ENCODE data around the gene ZMYND8. TPM values are rescaled to one million over a fixed set of nuclear protein-coding genes. Genes with fewer than 3 reads are reported as not detected.

Gene ZMYND8
- total RNA-seq, 2 experiments from 2014 or later: 30.3 to 33.0 TPM

- no peak overlapping the region for H3K27ac Mint-ChIP-seq
- no peaks in the 10 kb centered on the region for H3K27me3 Mint-ChIP-seq (ENCODE audit: low read depth)
- H3K4me1 Mint-ChIP-seq (ENCODE audit: low read depth): peaks cover 67% of the 10 kb centered on the region
- H3K36me3 Mint-ChIP-seq (ENCODE audit: low read depth): peaks cover 24% of the 10 kb centered on the region
- no peak for DNase-seq
- no peak overlapping the region for H3K4me3 Mint-ChIP-seq
- H3K9me3 Mint-ChIP-seq: no peaks in the 10 kb centered on the region
- CTCF ChIA-PET: interaction anchor here (0.7 to 1.3 kb wide), 3 partner anchors 19 to 115 kb away, joined by 3 to 4 read pairs (median 3); no protein-coding TSS in a partner anchor
- intact Hi-C loops (cut with micrococcal nuclease): no loop called here
Observed at GRCh38 chr20:47334022-47334551, 22.4 kb downstream of the ZMYND8 start.

GRCh38 chr20:47332381-47333206 is 23.9 kb downstream of the ZMYND8 start:
- H3K27ac Mint-ChIP-seq: no peak overlapping the region
- H3K4me3 Mint-ChIP-seq: no peak overlapping the region
- CTCF ChIA-PET: interaction anchor here (1.3 kb wide), 2 partner anchors 20 to 60 kb away, joined by 3 to 4 read pairs; no protein-coding TSS in a partner anchor
- H3K9me3 Mint-ChIP-seq: no peaks in the 10 kb centered on the region
- intact Hi-C loops (cut with micrococcal nuclease): no loop called here
- no peak for DNase-seq
- H3K27me3 Mint-ChIP-seq (ENCODE audit: low read depth): no peaks in the 10 kb centered on the region
- peaks cover 25% of the 10 kb centered on the region for H3K36me3 Mint-ChIP-seq (ENCODE audit: low read depth)
- peaks cover 64% of the 10 kb centered on the region for H3K4me1 Mint-ChIP-seq (ENCODE audit: low read depth)

GRCh38 chr20:47330933-47331708 is 25.4 kb downstream of the ZMYND8 start:
- Mint-ChIP-seq H3K4me3 (no peak overlapping the region), H3K27me3 (ENCODE audit: low read depth) (no peaks in the 10 kb centered on the region), H3K36me3 (ENCODE audit: low read depth) (peaks cover 26% of the 10 kb centered on the region), H3K27ac (no peak overlapping the region), H3K9me3 (no peaks in the 10 kb centered on the region), H3K4me1 (ENCODE audit: low read depth) (peaks cover 59% of the 10 kb centered on the region)
- CTCF ChIA-PET: interaction anchor here (0.6 kb wide), 1 partner anchor 205 kb away, joined by 3 read pairs; no protein-coding TSS in a partner anchor
- intact Hi-C loops (cut with micrococcal nuclease): no loop called here
- DNase-seq: no peak

- H3K4me3 Mint-ChIP-seq: no peak overlapping the region
- H3K9me3 Mint-ChIP-seq: no peaks in the 10 kb centered on the region
- H3K36me3 Mint-ChIP-seq (ENCODE audit: low read depth): peaks cover 30% of the 10 kb centered on the region
- CTCF ChIA-PET: interaction anchor here (0.6 to 1.5 kb wide), 5 partner anchors 54 to 1294 kb away, joined by 3 to 5 read pairs (median 3); no protein-coding TSS in a partner anchor
- H3K27ac Mint-ChIP-seq: no peak overlapping the region
- peaks cover 55% of the 10 kb centered on the region for H3K4me1 Mint-ChIP-seq (ENCODE audit: low read depth)
- no peak for DNase-seq
- intact Hi-C loops (cut with micrococcal nuclease): no loop called here
- H3K27me3 Mint-ChIP-seq (ENCODE audit: low read depth): no peaks in the 10 kb centered on the region
Observed at GRCh38 chr20:47330071-47330470, 26.4 kb downstream of the ZMYND8 start.

GRCh38 chr20:47328129-47328528 is 28.4 kb downstream of the ZMYND8 start:
- Mint-ChIP-seq H3K27ac (no peak overlapping the region), H3K36me3 (ENCODE audit: low read depth) (peaks cover 28% of the 10 kb centered on the region), H3K9me3 (no peaks in the 10 kb centered on the region), H3K27me3 (ENCODE audit: low read depth) (no peaks in the 10 kb centered on the region), H3K4me3 (no peak overlapping the region), H3K4me1 (ENCODE audit: low read depth) (peaks cover 56% of the 10 kb centered on the region)
- intact Hi-C loops (cut with micrococcal nuclease): no loop called here
- CTCF ChIA-PET: no interaction called here
- DNase-seq: no peak

GRCh38 chr20:47327711-47328110 is 28.8 kb downstream of the ZMYND8 start:
- Mint-ChIP-seq H3K4me1 (ENCODE audit: low read depth) (peaks cover 55% of the 10 kb centered on the region), H3K4me3 (no peak overlapping the region), H3K9me3 (no peaks in the 10 kb centered on the region), H3K27me3 (ENCODE audit: low read depth) (no peaks in the 10 kb centered on the region), H3K27ac (no peak overlapping the region), H3K36me3 (ENCODE audit: low read depth) (peaks cover 24% of the 10 kb centered on the region)
- intact Hi-C loops (cut with micrococcal nuclease): no loop called here
- CTCF ChIA-PET: interaction anchor here (1.8 kb wide), 1 partner anchor 55 kb away, joined by 3 read pairs; no protein-coding TSS in a partner anchor
- DNase-seq: no peak

GRCh38 chr20:47326658-47327268 is 29.7 kb downstream of the ZMYND8 start:
- Mint-ChIP-seq H3K9me3 (no peaks in the 10 kb centered on the region), H3K27me3 (ENCODE audit: low read depth) (no peaks in the 10 kb centered on the region), H3K36me3 (ENCODE audit: low read depth) (peaks cover 22% of the 10 kb centered on the region), H3K4me3 (no peak overlapping the region), H3K4me1 (ENCODE audit: low read depth) (peaks cover 53% of the 10 kb centered on the region), H3K27ac (no peak overlapping the region)
- intact Hi-C loops (cut with micrococcal nuclease): no loop called here
- CTCF ChIA-PET: interaction anchor here (0.6 to 1.8 kb wide), 3 partner anchors 17 to 54 kb away, joined by 3 to 5 read pairs (median 3); no protein-coding TSS in a partner anchor
- no peak for DNase-seq

- CTCF ChIA-PET: interaction anchor here (2.1 kb wide), 1 partner anchor 52 kb away, joined by 8 read pairs; no protein-coding TSS in a partner anchor
- intact Hi-C loops (cut with micrococcal nuclease): no loop called here
- no peaks in the 10 kb centered on the region for H3K27me3 Mint-ChIP-seq (ENCODE audit: low read depth)
- no peak overlapping the region for H3K4me3 Mint-ChIP-seq
- no peak for DNase-seq
- peaks cover 52% of the 10 kb centered on the region for H3K4me1 Mint-ChIP-seq (ENCODE audit: low read depth)
- no peaks in the 10 kb centered on the region for H3K9me3 Mint-ChIP-seq
- H3K36me3 Mint-ChIP-seq (ENCODE audit: low read depth): peaks cover 16% of the 10 kb centered on the region
- no peak overlapping the region for H3K27ac Mint-ChIP-seq
Observed at GRCh38 chr20:47325242-47325641, 31.3 kb downstream of the ZMYND8 start.

GRCh38 chr20:47320990-47321805 is 35.3 kb downstream of the ZMYND8 start:
- H3K9me3 Mint-ChIP-seq: no peaks in the 10 kb centered on the region
- CTCF ChIA-PET: no interaction called here

GRCh38 chr20:47319517-47320252 is 36.8 kb downstream of the ZMYND8 start:
- H3K27ac Mint-ChIP-seq: peak overlapping the region; percentile 70
- no peaks in the 10 kb centered on the region for H3K9me3 Mint-ChIP-seq
- peak overlapping the region; percentile 27 for H3K4me3 Mint-ChIP-seq
- intact Hi-C loops (cut with micrococcal nuclease): no loop called here
- DNase-seq: no peak
- H3K27me3 Mint-ChIP-seq (ENCODE audit: low read depth): no peaks in the 10 kb centered on the region
- CTCF ChIA-PET: no interaction called here
- peaks cover 2% of the 10 kb centered on the region for H3K36me3 Mint-ChIP-seq (ENCODE audit: low read depth)
- H3K4me1 Mint-ChIP-seq (ENCODE audit: low read depth): peaks cover 82% of the 10 kb centered on the region

More at GRCh38 chr20:47320990-47321805, 35.3 kb downstream of the ZMYND8 start:
- H3K36me3 Mint-ChIP-seq (ENCODE audit: low read depth): peaks cover 6% of the 10 kb centered on the region
- DNase-seq: no peak
- H3K27me3 Mint-ChIP-seq (ENCODE audit: low read depth): no peaks in the 10 kb centered on the region
- peaks cover 77% of the 10 kb centered on the region for H3K4me1 Mint-ChIP-seq (ENCODE audit: low read depth)
- no peak overlapping the region for H3K4me3 Mint-ChIP-seq
- intact Hi-C loops (cut with micrococcal nuclease): no loop called here
- H3K27ac Mint-ChIP-seq: no peak overlapping the region
